Breast epithelium (tissue), 3 donors: ENCODE results near the gene ABCA4.

Source experiments
- POLR2A ChIP-seq: fragments of 450-650 bp; IDR thresholded peaks from one replicate; pipeline ENCODE4 v1.6.1; 2016; ENCODE audit warnings: antibody characterized with exemption, mild to moderate bottlenecking, moderate library complexity
- TF ChIP-seq, protein P1 (sequence below), 3 donors: fragments of 450-650 bp; IDR thresholded peaks; one replicate each; pipeline ENCODE4 v1.5.1; 2016 to 2017; ENCODE audit warnings: antibody characterized with exemption in 3 of 3, mild to moderate bottlenecking in 3 of 3, moderate library complexity in 3 of 3

DNA sequence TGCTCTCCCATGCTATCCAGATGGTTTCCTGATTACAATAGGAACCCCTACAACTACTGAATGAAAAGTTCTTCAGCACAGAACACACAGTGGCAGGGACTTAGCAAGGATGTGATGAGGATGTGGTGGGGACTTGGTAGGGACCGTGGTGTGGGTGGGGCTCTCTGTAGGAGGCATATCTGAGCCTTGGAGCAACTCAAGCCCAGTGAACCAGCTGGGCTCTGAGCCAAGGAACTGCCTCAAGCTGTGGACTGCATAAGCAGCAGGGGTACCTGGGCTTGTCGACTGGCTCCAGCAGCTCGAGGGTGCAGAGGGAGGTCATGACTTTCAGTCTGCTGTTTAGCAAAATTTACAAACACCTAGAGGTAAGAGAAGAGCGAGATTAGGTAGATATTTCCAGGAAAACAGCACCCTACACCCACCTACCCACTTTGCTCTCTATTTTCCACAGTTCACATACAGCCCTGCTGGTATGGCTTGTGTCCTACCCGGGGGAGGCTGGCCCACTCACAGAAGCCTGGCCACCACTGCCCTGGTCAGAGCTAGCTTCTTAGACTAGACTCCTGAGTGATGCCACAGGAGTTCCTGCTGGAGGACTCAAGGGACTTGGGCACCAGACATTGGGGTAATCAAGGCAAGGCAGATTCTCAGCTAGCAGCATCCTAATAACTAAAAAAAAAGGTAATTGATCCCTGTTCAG is 125.0 kb downstream of the ABCA4 start:
- no peak for TF ChIP-seq POLR2A
- TF ChIP-seq, protein P1, sequence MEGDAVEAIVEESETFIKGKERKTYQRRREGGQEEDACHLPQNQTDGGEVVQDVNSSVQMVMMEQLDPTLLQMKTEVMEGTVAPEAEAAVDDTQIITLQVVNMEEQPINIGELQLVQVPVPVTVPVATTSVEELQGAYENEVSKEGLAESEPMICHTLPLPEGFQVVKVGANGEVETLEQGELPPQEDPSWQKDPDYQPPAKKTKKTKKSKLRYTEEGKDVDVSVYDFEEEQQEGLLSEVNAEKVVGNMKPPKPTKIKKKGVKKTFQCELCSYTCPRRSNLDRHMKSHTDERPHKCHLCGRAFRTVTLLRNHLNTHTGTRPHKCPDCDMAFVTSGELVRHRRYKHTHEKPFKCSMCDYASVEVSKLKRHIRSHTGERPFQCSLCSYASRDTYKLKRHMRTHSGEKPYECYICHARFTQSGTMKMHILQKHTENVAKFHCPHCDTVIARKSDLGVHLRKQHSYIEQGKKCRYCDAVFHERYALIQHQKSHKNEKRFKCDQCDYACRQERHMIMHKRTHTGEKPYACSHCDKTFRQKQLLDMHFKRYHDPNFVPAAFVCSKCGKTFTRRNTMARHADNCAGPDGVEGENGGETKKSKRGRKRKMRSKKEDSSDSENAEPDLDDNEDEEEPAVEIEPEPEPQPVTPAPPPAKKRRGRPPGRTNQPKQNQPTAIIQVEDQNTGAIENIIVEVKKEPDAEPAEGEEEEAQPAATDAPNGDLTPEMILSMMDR (IDR thresholded peaks at IDR 0.05), result no peak
